Endothelial cell of umbilical vein (primary cell): ENCODE data around the gene LRRC32. TPM values are rescaled to one million over a fixed set of nuclear protein-coding genes. Genes with fewer than 3 reads are reported as not detected.
A peak's percentile ranks its signal among the peaks of the same experiment; 100 is the strongest.

Experiments used
- BruUV-seq: library from RNA; stranded (reverse); fragments of 400-500 nt; replicated peaks from 2 replicates; lab custom pipeline; 2021; lab: Mats Ljungman, UMichigan
- CTCF ChIA-PET: fragments of 300-600, 350-600 bp; sonication (Branson Sonifier 250); formaldehyde crosslinking; loops from one replicate; lab custom pipeline; 2021; ENCODE audit warnings: antibody characterized with exemption, inconsistent platforms; lab: Charles Lee
- POLR2A ChIA-PET: fragments of 300-600, 350-600 bp; sonication (Branson Sonifier 250); formaldehyde crosslinking; loops from one replicate; lab custom pipeline; 2021; ENCODE audit warnings: antibody characterized with exemption, inconsistent platforms; lab: Charles Lee
- DNase-seq: peaks from one replicate; pipeline ENCODE4 v3.0.0-alpha.2; 2011; ENCODE audit warnings: low read depth, low spot score
- FAIRE-seq: peaks from 2 replicates; lab custom pipeline; 2011; peaks lifted over from hg19 to GRCh38; lab: Jason Lieb, UNC
- H2AFZ ChIP-seq: 2 replicates; pipeline ENCODE4 v1.6.0; 2012; ENCODE audit warnings: low read depth, low read length, control low read depth, inconsistent platforms
- H3K27ac ChIP-seq: 2 replicates; pipeline ENCODE4 v1.5.1; 2011; ENCODE audit warnings: low read depth, mild to moderate bottlenecking, control low read depth, low read length, moderate library complexity; ENCODE audit not compliant: insufficient read depth
- H3K27me3 ChIP-seq, 2 experiments: 2 replicates each; pipeline versions ENCODE4 v1.6.0 to v1.6.1; 2011; ENCODE audit warnings: low read length in 2 of 2, mixed read lengths in 1 of 2; ENCODE audit not compliant: control insufficient read depth in 2 of 2, insufficient read depth in 2 of 2
- H3K36me3 ChIP-seq, 2 experiments: 2 replicates in 1 of 2; 3 replicates in 1 of 2; pipeline ENCODE4 v1.5.1; 2011; ENCODE audit warnings: low read length in 2 of 2, mild to moderate bottlenecking in 1 of 2, moderate library complexity in 1 of 2; ENCODE audit not compliant: control insufficient read depth in 2 of 2, insufficient read depth in 2 of 2; ENCODE audit errors: extremely low read depth in 1 of 2
- H3K4me1 ChIP-seq: 3 replicates; pipeline ENCODE4 v1.5.1; 2011; ENCODE audit warnings: mild to moderate bottlenecking, low read length; ENCODE audit not compliant: control insufficient read depth, insufficient read depth; ENCODE audit errors: extremely low read depth
- H3K4me2 ChIP-seq: 2 replicates; pipeline ENCODE4 v1.6.1; 2011; ENCODE audit warnings: low read length, control low read depth, mixed read lengths; ENCODE audit not compliant: insufficient read depth
- H3K4me3 ChIP-seq, 3 experiments: fragments of 200-600 bp in 1 of 3; sonication (generic), shearing (Covaris generic) in 1 of 3; replicated peaks in 1 of 3; 2 replicates each; pipeline ENCODE4 v1.5.1; 2011 to 2016; ENCODE audit warnings: control low read depth in 3 of 3, low read length in 3 of 3, mild to moderate bottlenecking in 2 of 3, inconsistent platforms in 1 of 3, low read depth in 1 of 3, moderate library complexity in 1 of 3; ENCODE audit not compliant: insufficient read depth in 1 of 3
- H3K79me2 ChIP-seq: 2 replicates; pipeline ENCODE4 v1.6.0; 2012; ENCODE audit warnings: low read length, inconsistent platforms; ENCODE audit not compliant: control insufficient read depth, insufficient read depth
- H3K9ac ChIP-seq: replicated peaks from 2 replicates; pipeline ENCODE3; 2011; ENCODE audit warnings: low read length, control low read depth; ENCODE audit not compliant: insufficient read depth; ENCODE audit errors: extremely low read depth
- H3K9me1 ChIP-seq: replicated peaks from 3 replicates; pipeline ENCODE4 v1.6.0; 2011; ENCODE audit warnings: mild to moderate bottlenecking, low read length; ENCODE audit not compliant: control insufficient read depth, insufficient read depth; ENCODE audit errors: extremely low read depth
- H3K9me3 ChIP-seq: replicated peaks from 2 replicates; pipeline ENCODE4 v1.5.1; 2012; ENCODE audit warnings: low read length, inconsistent platforms; ENCODE audit not compliant: control insufficient read depth, insufficient read depth
- H4K20me1 ChIP-seq: replicated peaks from 2 replicates; pipeline ENCODE3; 2011; ENCODE audit warnings: mild to moderate bottlenecking, low read length; ENCODE audit not compliant: control insufficient read depth, insufficient read depth; ENCODE audit errors: extremely low read depth
- EZH2 ChIP-seq: IDR thresholded peaks from 2 replicates; pipeline ENCODE4 v1.6.1; 2012; ENCODE audit warnings: borderline replicate concordance, low read depth, mild to moderate bottlenecking, moderate library complexity, low read length, inconsistent platforms; ENCODE audit not compliant: severe bottlenecking
- JUN ChIP-seq: IDR thresholded peaks from 2 replicates; pipeline ENCODE4 v1.6.1; 2011; ENCODE audit warnings: borderline replicate concordance, low read depth; ENCODE audit not compliant: insufficient read length, insufficient read depth
- POLR2AphosphoS5 ChIP-seq: IDR thresholded peaks from 2 replicates; pipeline ENCODE4 v1.6.1; 2012; ENCODE audit warnings: low read depth, mild to moderate bottlenecking, control low read depth, low read length, moderate library complexity; ENCODE audit not compliant: insufficient read depth
- dilution Hi-C: fragments of 300-500 bp; cut with MboI; formaldehyde crosslinking; loops from one replicate; pipeline ENCODE4 v1.15.0; 2019; ENCODE audit warnings: low sequenced_read_pairs; ENCODE audit not compliant: extremely low pct_ligation_motif_present
- intact Hi-C: fragments of 100-400 bp; cut with micrococcal nuclease; formaldehyde crosslinking; loops from one replicate; pipeline ENCODE4 v1.10.0; 2022
- polyA plus RNA-seq, 4 experiments: library from polyadenylated mRNA; depleted of rRNA in 3 of 4; stranded (reverse) in 3 of 4; unstranded in 1 of 4; fragments of >200 nt; gene quantifications; 2 replicates each; pipeline versions ENCODE4 v1.2.1 to v1.2.3, GENCODE V29; 2011 to 2012; ENCODE audit warnings: missing spikeins in 1 of 4
- total RNA-seq: library from RNA; stranded (reverse); gene quantifications from 2 replicates; pipeline ENCODE4 v1.2.3, GENCODE V29; 2021
- TF ChIP-seq, protein P1 (sequence below), 2 donors: IDR thresholded peaks; 1 replicate in 1 of 2; 2 replicates in 1 of 2; pipeline ENCODE4 v1.5.1; 2011; ENCODE audit warnings: low read length in 2 of 2, mild to moderate bottlenecking in 2 of 2, moderate library complexity in 2 of 2, control low read depth in 1 of 2, inconsistent platforms in 1 of 2, low read depth in 1 of 2; ENCODE audit not compliant: insufficient read depth in 1 of 2; ENCODE audit errors: extremely low read depth in 1 of 2

The LRRC32 gene
- total and polyA plus RNA-seq, 2 donors (not counting 3 experiments of a cell fraction or from before 2014, with no cell fraction given), result 77.2 to 117 TPM

DNA sequence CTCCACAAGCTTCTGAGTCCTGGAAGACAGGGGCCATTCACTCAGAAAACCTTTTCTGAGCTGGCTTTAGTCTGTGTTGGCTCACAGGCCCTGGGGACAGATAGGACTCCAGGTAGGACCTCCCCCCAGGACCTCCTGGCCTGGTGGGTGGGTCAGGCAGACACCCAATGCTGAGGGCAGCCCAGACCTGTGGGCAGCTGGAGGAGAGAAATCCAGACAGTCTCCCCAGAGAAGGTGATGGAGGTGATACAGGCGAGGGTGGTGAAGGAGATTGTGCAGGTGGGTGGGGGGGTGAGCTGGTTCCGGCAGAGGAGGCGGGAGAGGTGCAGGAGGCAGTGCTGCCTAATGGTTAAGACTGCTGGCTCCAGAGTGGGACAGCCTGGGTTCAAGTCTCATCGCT, 15.6 kb downstream of the LRRC32 start:
- dilution Hi-C loops (no loop called here), intact Hi-C loops (no loop called here)
- H3K79me2 ChIP-seq, result no peaks in the 10 kb centered on the region
- no TSS peak for BruUV-seq
- no peak overlapping the region for H2AFZ ChIP-seq
- no peak for DNase-seq
- H3K9me1 ChIP-seq, result no peaks in the 10 kb centered on the region
- H3K4me1 ChIP-seq, result no peaks in the 10 kb centered on the region
- POLR2A ChIA-PET, result no interaction called here
- H3K4me3 ChIP-seq, result no peak overlapping the region
- no peak overlapping the region for H3K27ac ChIP-seq
- H3K4me2 ChIP-seq, result no peak overlapping the region
- H4K20me1 ChIP-seq, result no peaks in the 10 kb centered on the region
- no peaks in the 10 kb centered on the region for H3K27me3 ChIP-seq
- CTCF ChIA-PET, result interaction anchor here (0.7 to 1.7 kb wide), 8 partner anchors 8 to 104 kb away, joined by 3 to 5 read pairs (median 4); no protein-coding TSS in a partner anchor
- peaks cover 0 to 31% of the 10 kb centered on the region in 2 experiments for H3K36me3 ChIP-seq
- TF ChIP-seq EZH2 (no peak), POLR2AphosphoS5 (no peak)
- TF ChIP-seq, protein P1, sequence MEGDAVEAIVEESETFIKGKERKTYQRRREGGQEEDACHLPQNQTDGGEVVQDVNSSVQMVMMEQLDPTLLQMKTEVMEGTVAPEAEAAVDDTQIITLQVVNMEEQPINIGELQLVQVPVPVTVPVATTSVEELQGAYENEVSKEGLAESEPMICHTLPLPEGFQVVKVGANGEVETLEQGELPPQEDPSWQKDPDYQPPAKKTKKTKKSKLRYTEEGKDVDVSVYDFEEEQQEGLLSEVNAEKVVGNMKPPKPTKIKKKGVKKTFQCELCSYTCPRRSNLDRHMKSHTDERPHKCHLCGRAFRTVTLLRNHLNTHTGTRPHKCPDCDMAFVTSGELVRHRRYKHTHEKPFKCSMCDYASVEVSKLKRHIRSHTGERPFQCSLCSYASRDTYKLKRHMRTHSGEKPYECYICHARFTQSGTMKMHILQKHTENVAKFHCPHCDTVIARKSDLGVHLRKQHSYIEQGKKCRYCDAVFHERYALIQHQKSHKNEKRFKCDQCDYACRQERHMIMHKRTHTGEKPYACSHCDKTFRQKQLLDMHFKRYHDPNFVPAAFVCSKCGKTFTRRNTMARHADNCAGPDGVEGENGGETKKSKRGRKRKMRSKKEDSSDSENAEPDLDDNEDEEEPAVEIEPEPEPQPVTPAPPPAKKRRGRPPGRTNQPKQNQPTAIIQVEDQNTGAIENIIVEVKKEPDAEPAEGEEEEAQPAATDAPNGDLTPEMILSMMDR (IDR thresholded peaks at IDR 0.05; ENCODE audit: extremely low read depth in 1 of 2, insufficient read depth in 1 of 2, low read depth in 1 of 2, low read length in 2 of 2), result no peak
- no peak for FAIRE-seq
- H3K9me3 ChIP-seq, result no peaks in the 10 kb centered on the region
- H3K9ac ChIP-seq, result no peak overlapping the region

DNA sequence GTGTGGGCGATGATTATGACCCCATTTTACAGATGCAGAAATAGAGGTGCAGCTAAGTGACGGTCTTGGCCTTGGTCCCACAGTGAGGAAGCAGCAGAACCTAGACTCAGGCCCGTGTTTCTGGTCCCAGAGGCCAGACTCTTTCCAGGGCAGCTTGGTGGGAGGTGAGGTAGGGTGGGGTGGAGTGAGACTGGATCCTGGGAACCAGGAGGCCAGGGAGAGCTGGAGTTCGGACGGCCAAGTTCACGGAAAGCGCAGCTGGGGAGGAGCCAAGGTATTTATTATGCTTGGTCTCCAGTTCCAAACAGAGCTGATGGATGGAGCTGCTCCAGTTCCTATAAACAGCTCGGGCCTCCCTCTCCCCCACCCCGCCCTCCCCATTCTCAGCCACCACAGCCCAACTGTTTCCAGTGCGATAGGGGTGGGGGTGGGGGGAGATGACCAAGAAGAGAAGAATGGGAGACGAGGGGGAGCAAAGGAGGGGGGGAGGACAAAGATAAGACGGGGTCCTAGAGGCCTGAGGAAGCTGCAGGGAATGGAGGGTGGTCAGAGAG, 16.2 kb downstream of the LRRC32 start:
- FAIRE-seq, result peak; percentile 24

More for the DNA sequence above, 16.2 kb downstream of the LRRC32 start:
- Histone ChIP-seq H3K27ac (no peak overlapping the region), H3K79me2 (no peaks in the 10 kb centered on the region), H3K4me1 (no peaks in the 10 kb centered on the region), H3K4me3 (no peak overlapping the region), H4K20me1 (no peaks in the 10 kb centered on the region), H3K9ac (no peak overlapping the region), H3K9me1 (no peaks in the 10 kb centered on the region), H2AFZ (peak overlapping the region; percentile 32), H3K36me3 (peaks cover 0 to 25% of the 10 kb centered on the region in 2 experiments), H3K9me3 (no peaks in the 10 kb centered on the region), H3K27me3 (no peaks in the 10 kb centered on the region), H3K4me2 (no peak overlapping the region)
- intact Hi-C loops, result no loop called here
- POLR2A ChIA-PET, result no interaction called here
- dilution Hi-C loops, result no loop called here
- DNase-seq, result no peak
- TF ChIP-seq JUN, result no peak
- CTCF ChIA-PET, result interaction anchor here (0.7 to 1.7 kb wide), 7 partner anchors 9 to 103 kb away, joined by 3 to 5 read pairs (median 4); no protein-coding TSS in a partner anchor
- BruUV-seq, result no TSS peak
